GM18519 (cell line): Measurements from ENCODE around the gene RPTOR.
"Not testable (repeated sequence)": the region's sequence is repeated elsewhere in the genome, so short reads cannot be mapped to it uniquely, and the experiment has no call there.

Experiments used
- ATAC-seq: cut with Tn5 transposase; IDR thresholded peaks from one replicate; pipeline ENCODE4 v1.9.1; 2021; ENCODE audit warnings: mild to moderate bottlenecking, moderate library complexity; ENCODE audit not compliant: unreplicated experiment, low FRiP score

The RPTOR gene

GRCh38 chr17:80753685-80754345 lies 209.2 kb downstream of the RPTOR start:
- ATAC-seq, result no peak

GRCh38 chr17:80754846-80755245 lies 210.2 kb downstream of the RPTOR start:
- no peak for ATAC-seq

DNA sequence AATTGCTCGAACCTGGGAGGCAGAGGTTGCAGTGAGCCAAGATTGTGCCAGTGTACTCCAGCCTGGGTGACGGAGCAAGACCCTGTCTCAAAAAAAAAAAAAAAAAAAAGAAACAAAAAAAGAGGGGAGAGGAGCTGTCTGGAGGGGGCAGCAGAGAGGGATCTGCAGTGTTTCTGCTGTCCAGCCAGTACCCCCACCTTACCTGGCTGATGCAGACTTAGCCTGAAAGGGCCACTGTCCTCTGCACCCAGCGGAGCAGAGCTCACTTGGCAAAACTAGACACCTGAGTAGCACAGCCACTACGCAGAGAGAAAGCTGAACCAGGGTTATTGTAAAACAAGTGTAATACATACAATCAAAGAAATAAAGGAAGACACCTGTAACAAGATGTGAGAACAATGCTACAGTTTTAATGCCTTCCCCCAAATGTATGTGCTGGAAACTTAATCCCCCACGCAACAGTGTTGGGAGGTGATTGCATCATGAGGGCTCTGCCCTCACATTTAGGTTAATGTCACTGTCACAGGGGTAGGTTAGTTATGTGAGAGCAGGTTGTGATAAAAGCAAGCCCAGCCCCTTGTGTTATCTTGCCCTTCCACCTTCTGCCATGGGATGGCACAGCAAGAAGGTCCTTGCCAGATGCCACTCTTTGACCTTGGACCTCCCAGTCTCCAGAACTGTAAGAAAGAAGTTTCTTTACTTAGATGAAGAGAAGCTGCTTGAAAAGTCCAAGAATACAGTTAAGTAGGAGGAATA lies 211.2 kb downstream of the RPTOR start:
- no peak for ATAC-seq

GRCh38 chr17:80758481-80759376 lies 214.1 kb downstream of the RPTOR start:
- no peak for ATAC-seq

DNA sequence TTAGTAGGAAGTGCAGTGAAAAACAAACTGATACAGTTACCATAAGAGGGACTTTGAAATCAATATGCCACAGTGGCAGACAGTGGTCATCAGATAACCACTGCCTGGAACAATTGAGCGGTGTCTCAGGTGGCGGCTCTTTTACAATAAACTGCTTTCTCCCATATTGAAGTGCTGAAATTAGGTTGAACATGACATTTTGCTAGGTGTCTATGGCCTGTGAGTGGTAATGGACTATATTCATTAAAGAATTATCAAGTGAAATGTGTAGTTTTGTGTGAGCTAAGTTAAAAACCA lies 214.7 kb downstream of the RPTOR start:
- ATAC-seq, result no peak

GRCh38 chr17:80760511-80760911 lies 215.9 kb downstream of the RPTOR start:
- no peak for ATAC-seq

DNA sequence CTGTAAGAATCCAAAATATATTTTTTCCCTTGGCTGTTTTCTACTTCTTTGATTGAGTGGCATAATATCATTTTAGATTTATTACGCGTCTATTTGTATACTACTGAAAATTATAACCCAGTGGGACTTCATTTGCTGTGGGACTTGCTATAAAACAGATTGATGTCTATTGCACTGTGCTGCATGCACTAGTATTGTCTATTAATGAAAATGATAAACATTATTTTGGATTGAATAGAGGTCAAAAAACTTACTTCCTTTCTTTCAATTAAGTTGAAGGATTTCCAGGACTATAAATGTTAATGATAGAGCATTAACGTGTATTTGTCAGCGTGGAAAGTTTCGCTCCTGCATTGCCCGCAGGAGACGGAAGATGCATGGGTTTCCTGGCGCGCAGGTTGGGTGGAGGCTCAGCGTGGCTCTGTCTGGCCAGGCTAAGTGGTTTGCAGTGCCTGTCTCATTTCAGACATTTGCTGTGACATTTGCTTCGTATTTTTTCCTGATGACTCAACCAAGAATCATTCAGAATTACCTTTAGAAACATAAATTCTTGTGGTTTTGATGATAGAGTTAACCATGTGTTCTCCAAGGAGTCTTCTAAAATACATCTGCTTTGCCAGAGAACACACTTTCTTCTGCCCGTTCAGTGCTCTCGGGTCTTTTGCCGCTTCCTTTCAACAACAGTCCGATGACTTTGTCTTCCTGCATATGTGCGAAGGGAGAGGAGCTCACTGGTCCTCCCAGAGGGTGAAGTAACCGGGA lies 216.7 kb downstream of the RPTOR start:
- ATAC-seq, result no peak

GRCh38 chr17:80762076-80762475 lies 217.4 kb downstream of the RPTOR start:
- ATAC-seq, result no peak

GRCh38 chr17:80763293-80763867 lies 218.7 kb downstream of the RPTOR start:
- ATAC-seq, result no peak

DNA sequence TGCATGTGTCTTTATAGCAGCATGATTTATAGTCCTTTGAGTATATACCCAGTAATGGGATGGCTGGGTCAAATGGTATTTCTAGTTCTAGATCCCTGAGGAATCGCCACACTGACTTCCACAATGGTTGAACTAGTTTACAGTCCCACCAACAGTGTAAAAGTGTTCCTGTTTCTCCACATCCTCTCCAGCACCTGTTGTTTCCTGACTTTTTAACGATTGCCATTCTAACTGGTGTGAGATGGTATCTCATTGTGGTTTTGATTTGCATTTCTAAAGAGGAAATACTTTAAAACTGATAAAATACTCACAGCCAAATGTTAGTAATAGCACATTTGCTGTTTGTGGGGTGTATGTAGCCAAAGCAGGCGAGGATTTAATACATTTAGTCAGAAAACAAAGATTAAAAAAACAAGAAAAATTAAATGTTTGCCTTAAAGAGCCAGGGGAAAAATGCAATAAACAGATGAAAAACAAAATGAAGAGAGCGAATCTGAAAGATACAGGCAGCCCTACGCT lies 220.0 kb downstream of the RPTOR start:
- not testable (repeated sequence) for ATAC-seq

DNA sequence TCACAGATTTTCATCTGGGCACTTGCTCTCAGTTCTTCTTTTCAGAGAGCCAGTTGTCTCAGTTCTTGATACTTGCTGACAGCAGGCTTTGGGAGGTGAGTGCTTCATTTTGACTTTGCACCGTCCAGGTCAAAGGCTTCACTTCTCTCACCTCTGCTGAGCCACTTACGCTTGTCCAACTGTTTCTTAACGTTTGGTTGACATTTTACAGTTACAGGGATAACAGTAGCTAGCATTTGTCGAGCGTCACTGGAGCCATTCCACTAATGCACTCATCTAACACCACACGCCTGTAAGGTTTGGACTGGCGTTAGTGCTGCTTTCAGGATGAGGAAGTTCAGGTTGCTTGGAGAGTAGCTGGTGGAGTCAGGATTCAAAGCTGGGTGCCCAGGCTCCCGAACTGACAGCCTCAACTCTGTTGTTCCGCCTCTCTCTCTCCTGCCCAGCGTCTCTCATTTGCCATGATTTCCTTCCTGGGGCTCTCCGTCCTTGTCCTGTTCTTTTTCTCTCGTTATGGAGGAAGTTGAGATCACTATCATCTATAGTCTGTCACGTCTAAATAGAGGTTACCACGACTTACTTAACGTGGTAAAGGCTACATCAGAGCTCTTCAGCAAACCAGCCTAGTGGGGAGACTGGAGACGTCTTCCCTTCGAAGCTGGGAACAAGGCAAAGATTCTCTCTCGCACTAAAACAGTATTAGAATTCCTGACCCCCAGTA lies 220.8 kb downstream of the RPTOR start:
- no peak for ATAC-seq

DNA sequence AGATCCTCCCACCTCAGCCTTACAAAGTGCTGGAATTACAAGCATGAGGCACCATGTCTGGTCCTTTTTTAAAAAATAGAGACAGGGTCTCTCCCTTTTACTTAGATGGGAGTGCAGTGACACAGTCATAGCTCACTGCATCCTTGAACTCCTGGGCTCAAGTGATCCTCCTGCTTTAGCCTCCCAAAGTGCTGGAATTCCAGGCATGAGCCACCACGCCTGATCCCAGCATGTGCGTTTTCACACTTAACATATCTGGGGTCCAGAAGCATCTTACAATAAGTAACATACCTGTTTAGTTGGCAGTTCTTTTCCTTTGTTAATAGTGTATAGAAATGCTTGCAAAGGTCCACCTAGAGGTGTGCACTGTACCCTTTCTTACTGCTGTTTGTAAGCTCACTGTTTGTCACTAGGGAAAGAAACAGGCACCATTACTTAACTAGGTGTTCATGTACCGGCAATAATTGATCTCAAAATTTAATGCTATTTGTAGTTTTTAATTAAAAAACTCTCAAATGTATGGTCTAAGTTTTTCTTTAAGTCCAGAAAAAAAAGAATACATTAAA lies 221.7 kb downstream of the RPTOR start:
- ATAC-seq, result no peak

DNA sequence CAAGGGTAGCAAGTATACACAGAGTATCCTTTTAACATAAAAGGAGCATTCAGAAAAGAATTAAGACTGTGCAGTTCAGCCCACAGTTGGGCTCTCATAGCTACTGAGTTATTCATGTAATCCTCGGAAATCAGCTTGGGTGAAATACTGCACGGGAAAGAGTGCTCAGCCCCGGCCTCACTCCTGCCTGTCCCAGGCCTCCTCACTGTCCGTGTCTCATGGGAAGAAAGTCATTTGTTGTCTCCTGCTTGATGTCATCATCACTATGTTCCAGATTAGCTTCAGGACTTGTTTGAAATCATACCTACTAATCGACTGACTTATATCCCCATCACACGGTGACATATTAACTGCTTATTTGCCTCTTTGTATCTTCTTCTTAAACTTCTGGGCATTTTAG lies 223.8 kb downstream of the RPTOR start:
- ATAC-seq, result no peak

GRCh38 chr17:80768936-80769335 lies 224.3 kb downstream of the RPTOR start:
- no peak for ATAC-seq

GRCh38 chr17:80769516-80769915 lies 224.9 kb downstream of the RPTOR start:
- no peak for ATAC-seq

GRCh38 chr17:80769936-80770625 lies 225.4 kb downstream of the RPTOR start:
- no peak for ATAC-seq

DNA sequence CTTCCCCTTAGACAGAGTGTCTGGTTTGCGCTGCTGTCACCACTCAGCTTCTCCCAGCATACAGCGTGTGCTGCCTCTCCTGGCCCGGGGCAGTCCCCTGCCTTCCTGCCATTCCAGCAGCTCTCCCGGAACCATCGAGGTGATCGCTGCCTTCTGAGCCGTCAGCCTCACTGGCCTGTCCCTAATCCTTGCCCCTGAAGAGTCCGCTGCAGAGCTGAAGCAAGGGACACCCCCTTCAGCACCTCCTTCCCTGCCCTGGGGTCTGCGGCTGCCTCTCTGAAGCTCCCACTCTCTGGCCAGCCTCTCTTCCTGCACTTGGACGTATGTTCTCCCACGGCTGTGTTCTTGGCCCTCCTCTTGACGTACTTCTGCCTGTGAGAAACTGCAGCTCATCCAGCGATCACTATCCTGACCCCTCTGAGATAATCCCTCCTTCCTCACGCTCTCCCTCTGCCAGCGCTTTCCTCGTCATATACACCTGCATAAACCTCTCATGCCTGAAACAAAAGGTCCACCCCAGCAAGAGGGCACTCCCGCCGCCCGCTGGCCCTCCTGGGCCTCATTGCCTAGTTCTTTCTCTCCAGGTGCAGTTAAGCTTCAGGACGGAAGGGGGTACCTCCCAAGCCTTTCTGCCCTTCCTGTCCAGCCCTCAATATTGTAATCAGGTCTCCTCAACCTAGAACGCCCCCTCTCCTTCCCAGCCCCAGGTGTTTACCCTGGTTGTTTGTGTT lies 226.4 kb downstream of the RPTOR start:
- no peak for ATAC-seq

GRCh38 chr17:80771612-80772005 lies 227.0 kb downstream of the RPTOR start:
- ATAC-seq, result no peak
